Measurements from ENCODE around the gene MUC13.

Gene MUC13

GRCh38 chr3:124974691-124975090 is 40.1 kb upstream of the MUC13 start:
- ATAC-seq, result no peak
- TF ChIP-seq BACH2 (CRISPR knock-in tag; IDR thresholded peaks at IDR 0.05; ENCODE audit: borderline replicate concordance) (no peak), ESRRG (CRISPR knock-in tag; IDR thresholded peaks at IDR 0.05) (no peak), ZNF70 (CRISPR knock-in tag; IDR thresholded peaks at IDR 0.05) (no peak), ZFP30 (CRISPR knock-in tag; IDR thresholded peaks at IDR 0.05) (no peak), RARB (CRISPR knock-in tag; IDR thresholded peaks at IDR 0.05) (no peak), TOX (CRISPR knock-in tag; IDR thresholded peaks at IDR 0.05; ENCODE audit: borderline replicate concordance) (no peak), SNAI2 (CRISPR knock-in tag; IDR thresholded peaks at IDR 0.05) (no peak), ZNF8 (CRISPR knock-in tag; IDR thresholded peaks at IDR 0.05) (no peak), ISL1 (CRISPR knock-in tag; IDR thresholded peaks at IDR 0.05) (no peak), OSR1 (CRISPR knock-in tag; IDR thresholded peaks at IDR 0.05) (no peak), CSRNP3 (CRISPR knock-in tag; IDR thresholded peaks at IDR 0.05) (no peak), CSDC2 (CRISPR knock-in tag; IDR thresholded peaks at IDR 0.05) (no peak), ARNTL (CRISPR knock-in tag; IDR thresholded peaks at IDR 0.05; ENCODE audit: borderline replicate concordance, low read depth) (no peak), GLIS3 (CRISPR knock-in tag; IDR thresholded peaks at IDR 0.05) (no peak), POU6F1 (CRISPR knock-in tag; IDR thresholded peaks at IDR 0.05; ENCODE audit: borderline replicate concordance, low read depth) (no peak), ZFP3 (CRISPR knock-in tag; IDR thresholded peaks at IDR 0.05) (no peak), ZC3H10 (CRISPR knock-in tag; IDR thresholded peaks at IDR 0.05) (no peak), PATZ1 (CRISPR knock-in tag; IDR thresholded peaks at IDR 0.05; ENCODE audit: borderline replicate concordance) (no peak), ZNF565 (CRISPR knock-in tag; conservative IDR thresholded peaks at IDR 0.05; ENCODE audit: low read depth) (no peak)

- ATAC-seq, result no peak
These were observed 38.7 kb upstream of the MUC13 start for GRCh38 chr3:124973290-124973689.

More at GRCh38 chr3:124973290-124973689, 38.7 kb upstream of the MUC13 start:
- no peak for TF ChIP-seq ZNF565 (CRISPR knock-in tag; conservative IDR thresholded peaks at IDR 0.05; ENCODE audit: low read depth)
- no peak for TF ChIP-seq ARNTL (CRISPR knock-in tag; IDR thresholded peaks at IDR 0.05; ENCODE audit: borderline replicate concordance, low read depth)
- TF ChIP-seq TSHZ2 (CRISPR knock-in tag; IDR thresholded peaks at IDR 0.05), result no peak
- no peak for TF ChIP-seq CSDC2 (CRISPR knock-in tag; IDR thresholded peaks at IDR 0.05)
- no peak for TF ChIP-seq SNAI2 (CRISPR knock-in tag; IDR thresholded peaks at IDR 0.05)
- TF ChIP-seq CSRNP3 (CRISPR knock-in tag; IDR thresholded peaks at IDR 0.05), result no peak
- TF ChIP-seq ISL1 (CRISPR knock-in tag; IDR thresholded peaks at IDR 0.05), result no peak
